CD8-positive, alpha-beta memory T cell (primary cell): ENCODE results near the gene SMAP1. TPM values are rescaled to one million over a fixed set of nuclear protein-coding genes. Genes with fewer than 3 reads are reported as not detected.
"Not testable (repeated sequence)": the region's sequence is repeated elsewhere in the genome, so short reads cannot be mapped to it uniquely, and the experiment has no call there.

ENCODE experiments used
- CTCF ChIA-PET: fragments of 350-600 bp; sonication (Branson Sonifier 250); formaldehyde crosslinking; loops from one replicate; lab custom pipeline; 2021; ENCODE audit warnings: antibody characterized with exemption; lab: Charles Lee
- POLR2A ChIA-PET: fragments of 350-600 bp; sonication (Branson Sonifier 250); formaldehyde crosslinking; loops from one replicate; lab custom pipeline; 2021; ENCODE audit warnings: antibody characterized with exemption; lab: Charles Lee
- DNase-seq, 5 donors: peaks; one replicate each; pipeline versions ENCODE4 v3.0.0 to v3.0.0-alpha.2; 2020 to 2022; ENCODE audit warnings: mixed read lengths in 1 of 5
- H3K27ac ChIP-seq: one replicate; pipeline ENCODE4 v1.7.0; 2013; ENCODE audit warnings: low read depth, mild to moderate bottlenecking, low read length, moderate library complexity
- H3K27me3 ChIP-seq: 2 replicates; pipeline ENCODE4 v1.7.0; 2013; ENCODE audit warnings: low read length, mild to moderate bottlenecking; ENCODE audit not compliant: insufficient read depth, poor library complexity, severe bottlenecking
- H3K36me3 ChIP-seq: 2 replicates; pipeline ENCODE4 v1.7.0; 2013; ENCODE audit warnings: mild to moderate bottlenecking, low read length, moderate library complexity; ENCODE audit not compliant: insufficient read depth
- H3K4me1 ChIP-seq: 2 replicates; pipeline ENCODE4 v1.7.0; 2013; ENCODE audit warnings: mild to moderate bottlenecking, low read length, moderate library complexity; ENCODE audit not compliant: insufficient read depth
- H3K4me3 ChIP-seq: 2 replicates; pipeline ENCODE4 v1.7.0; 2013; ENCODE audit warnings: mild to moderate bottlenecking, low read length
- H3K9me3 ChIP-seq: 2 replicates; pipeline ENCODE4 v1.7.0; 2013; ENCODE audit warnings: mild to moderate bottlenecking, low read length
- H3K27ac Mint-ChIP-seq, 8 donors: one replicate each; pipeline ENCODE4 v1.8.0; 2020 to 2021; ENCODE audit warnings: mixed read lengths in 8 of 8, mild to moderate bottlenecking in 6 of 8, inconsistent platforms in 3 of 8, moderate library complexity in 3 of 8
- H3K27me3 Mint-ChIP-seq, 2 donors: one replicate each; pipeline ENCODE4 v1.8.0; 2020 to 2021; ENCODE audit warnings: mixed read lengths in 2 of 2, mild to moderate bottlenecking in 1 of 2, moderate library complexity in 1 of 2
- H3K36me3 Mint-ChIP-seq, 3 donors: one replicate each; pipeline ENCODE4 v1.8.0; 2020 to 2021; ENCODE audit warnings: mixed read lengths in 3 of 3, inconsistent platforms in 1 of 3, mild to moderate bottlenecking in 1 of 3
- H3K4me1 Mint-ChIP-seq, 3 donors: one replicate each; pipeline ENCODE4 v1.8.0; 2020 to 2021; ENCODE audit warnings: mixed read lengths in 3 of 3, inconsistent platforms in 1 of 3, mild to moderate bottlenecking in 1 of 3
- H3K4me3 Mint-ChIP-seq, 7 donors: one replicate each; pipeline ENCODE4 v1.8.0; 2020 to 2021; ENCODE audit warnings: mixed read lengths in 7 of 7, mild to moderate bottlenecking in 6 of 7, moderate library complexity in 4 of 7, inconsistent platforms in 2 of 7
- H3K9me3 Mint-ChIP-seq, 5 donors: one replicate each; pipeline ENCODE4 v1.8.0; 2020 to 2022; ENCODE audit warnings: mixed read lengths in 5 of 5, mild to moderate bottlenecking in 3 of 5, moderate library complexity in 2 of 5, inconsistent platforms in 1 of 5
- polyA plus RNA-seq: library from polyadenylated mRNA; unstranded; fragments of 300-500 nt; fragmentation: Illumina TruSeq; gene quantifications from one replicate; pipeline ENCODE4 v1.2.3, GENCODE V29; 2021
- total RNA-seq, 2 experiments: library from RNA; stranded (reverse); gene quantifications; one replicate each; pipeline ENCODE4 v1.2.3, GENCODE V29; 2021

The SMAP1 gene
- total and polyA plus RNA-seq, 3 experiments from 2014 or later: 20.1 to 29.8 (median 23.8) TPM

DNA sequence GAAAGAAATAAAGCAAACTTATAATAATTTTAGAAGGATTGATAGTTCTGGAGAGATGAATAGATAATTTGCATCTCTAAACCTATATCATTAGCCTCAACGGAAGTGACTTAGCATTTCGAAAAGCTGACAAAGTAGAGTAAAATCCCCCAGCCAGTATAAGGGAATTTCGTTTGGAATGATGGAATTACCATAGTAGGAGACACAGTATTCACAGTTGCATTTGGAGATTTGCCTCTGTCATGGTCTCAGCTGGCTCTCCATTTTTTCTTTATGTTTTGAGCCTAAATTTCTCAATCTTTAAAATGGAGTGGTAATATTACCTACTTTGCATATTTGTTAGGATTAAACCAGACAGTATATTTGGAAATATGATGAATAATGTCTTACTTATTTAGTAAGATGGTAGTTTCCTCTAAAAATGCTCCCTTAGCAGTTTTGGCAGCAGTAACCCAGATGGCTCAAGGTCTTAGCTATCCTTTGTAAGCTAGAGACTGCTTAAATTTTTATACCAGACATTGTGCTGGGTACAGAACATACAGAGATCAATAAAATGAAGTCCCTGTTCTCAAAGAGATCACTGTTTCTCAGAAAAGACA, 58.2 kb downstream of the SMAP1 start:
- Histone ChIP-seq H3K27ac (no peak overlapping the region), H3K4me1 (peaks cover 6% of the 10 kb centered on the region), H3K27me3 (no peaks in the 10 kb centered on the region), H3K4me3 (no peak overlapping the region), H3K9me3 (no peaks in the 10 kb centered on the region), H3K36me3 (no peaks in the 10 kb centered on the region)
- no peaks in the 10 kb centered on the region for H3K9me3 Mint-ChIP-seq
- H3K4me1 Mint-ChIP-seq: peaks cover 48 to 83% (median 81%) of the 10 kb centered on the region in 3 donors
- H3K27me3 Mint-ChIP-seq: no peaks in the 10 kb centered on the region
- H3K27ac Mint-ChIP-seq: no peak overlapping the region
- no peak for DNase-seq
- ChIA-PET POLR2A (no interaction called here), CTCF (no interaction called here)
- H3K4me3 Mint-ChIP-seq: peak overlapping the region in 1 of 7 donors; percentile 10
- H3K36me3 Mint-ChIP-seq: peaks cover 3 to 16% (median 4%) of the 10 kb centered on the region in 3 donors

DNA sequence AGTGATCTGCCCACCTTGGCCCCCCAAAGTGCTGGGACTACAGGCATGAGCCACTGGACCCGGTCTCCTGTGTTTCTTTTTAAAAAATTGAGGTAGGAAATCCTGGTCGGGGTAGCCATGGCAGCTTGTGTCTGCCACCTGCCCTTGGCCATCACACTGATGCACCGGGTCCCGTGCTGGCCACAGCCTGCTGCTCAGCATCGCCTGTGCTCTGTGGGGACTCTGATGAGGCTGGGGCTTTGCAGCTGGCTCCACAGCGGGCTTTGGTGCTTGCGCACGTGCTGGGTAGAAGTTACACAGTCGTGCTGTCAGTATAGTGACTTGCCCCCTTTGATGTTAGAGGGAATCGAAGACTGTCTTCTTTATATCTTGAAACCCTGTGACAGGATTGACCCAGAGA, 66.7 kb downstream of the SMAP1 start:
- Mint-ChIP-seq H3K4me3 (no peak overlapping the region), H3K36me3 (peaks cover 8 to 50% (median 17%) of the 10 kb centered on the region in 3 donors), H3K9me3 (no peaks in the 10 kb centered on the region), H3K27ac (peak overlapping the region in 1 of 8 donors; percentile 70), H3K27me3 (no peaks in the 10 kb centered on the region), H3K4me1 (peaks cover 35 to 38% (median 37%) of the 10 kb centered on the region in 3 donors)
- ChIA-PET CTCF (no interaction called here), POLR2A (no interaction called here)
- H3K4me1 ChIP-seq: no peaks in the 10 kb centered on the region
- no peaks in the 10 kb centered on the region for H3K9me3 ChIP-seq
- no peak overlapping the region for H3K27ac ChIP-seq
- H3K27me3 ChIP-seq: no peaks in the 10 kb centered on the region
- DNase-seq: no peak
- peaks cover 4% of the 10 kb centered on the region for H3K36me3 ChIP-seq
- no peak overlapping the region for H3K4me3 ChIP-seq

DNA sequence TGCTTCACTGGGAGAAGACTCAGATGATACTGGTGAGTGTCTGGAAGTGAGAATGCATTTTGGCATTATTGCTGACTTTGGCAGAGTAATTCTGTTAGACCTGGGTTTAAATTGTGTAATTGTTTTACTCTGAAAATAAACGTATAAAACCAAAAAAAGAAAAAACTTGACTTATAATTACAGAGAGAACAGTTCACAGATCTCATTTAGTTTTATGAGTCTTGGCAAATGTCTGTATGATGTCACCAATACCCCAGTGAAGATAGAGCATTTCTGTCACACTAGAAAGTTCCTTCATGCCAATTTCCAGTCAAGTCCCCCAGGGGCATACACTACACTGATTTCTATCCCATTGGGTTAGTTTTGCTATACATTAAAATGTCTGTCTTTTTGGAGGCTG, 67.3 kb downstream of the SMAP1 start:
- no peak for DNase-seq
- H3K36me3 ChIP-seq: peaks cover 4% of the 10 kb centered on the region
- no peak overlapping the region for H3K4me3 ChIP-seq
- Mint-ChIP-seq H3K27me3 (no peaks in the 10 kb centered on the region), H3K36me3 (peaks cover 13 to 52% (median 19%) of the 10 kb centered on the region in 3 donors), H3K4me3 (no peak overlapping the region), H3K9me3 (no peaks in the 10 kb centered on the region), H3K27ac (no peak overlapping the region), H3K4me1 (peaks cover 29 to 32% (median 31%) of the 10 kb centered on the region in 3 donors)
- no peaks in the 10 kb centered on the region for H3K9me3 ChIP-seq
- H3K4me1 ChIP-seq: no peaks in the 10 kb centered on the region
- no peaks in the 10 kb centered on the region for H3K27me3 ChIP-seq
- CTCF ChIA-PET: no interaction called here
- POLR2A ChIA-PET: no interaction called here
- H3K27ac ChIP-seq: no peak overlapping the region

DNA sequence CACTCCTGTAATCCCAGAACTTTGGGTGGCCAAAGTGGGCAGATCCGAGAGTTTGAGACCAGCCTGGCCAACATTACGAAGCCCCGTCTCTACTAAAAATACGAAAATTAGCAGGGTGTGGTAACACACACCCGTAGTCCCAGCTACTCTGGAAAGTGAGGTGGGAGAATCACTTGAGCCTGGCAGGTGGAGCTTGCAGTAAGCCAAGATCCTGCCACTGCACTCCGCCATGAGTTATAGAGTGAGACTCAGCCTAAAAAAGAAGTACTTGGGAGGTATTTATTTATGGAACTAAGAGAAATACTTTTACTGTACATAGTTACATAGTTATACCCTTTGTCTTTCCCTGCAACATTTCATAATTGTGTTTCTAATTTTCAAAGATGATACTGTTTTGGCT, 67.8 kb downstream of the SMAP1 start:
- H3K27me3 Mint-ChIP-seq: no peaks in the 10 kb centered on the region
- H3K4me3 Mint-ChIP-seq: no peak overlapping the region
- no peaks in the 10 kb centered on the region for H3K9me3 ChIP-seq
- CTCF ChIA-PET: no interaction called here
- POLR2A ChIA-PET: no interaction called here
- peaks cover 19 to 58% (median 19%) of the 10 kb centered on the region in 3 donors for H3K36me3 Mint-ChIP-seq
- H3K36me3 ChIP-seq: peaks cover 4% of the 10 kb centered on the region
- no peaks in the 10 kb centered on the region for H3K9me3 Mint-ChIP-seq
- no peaks in the 10 kb centered on the region for H3K27me3 ChIP-seq
- no peak overlapping the region for H3K27ac ChIP-seq
- DNase-seq: no peak
- H3K4me1 Mint-ChIP-seq: peaks cover 23 to 27% (median 26%) of the 10 kb centered on the region in 3 donors
- no peak overlapping the region for H3K4me3 ChIP-seq
- H3K27ac Mint-ChIP-seq: peak overlapping the region in 1 of 8 donors; percentile 17
- H3K4me1 ChIP-seq: no peaks in the 10 kb centered on the region

DNA sequence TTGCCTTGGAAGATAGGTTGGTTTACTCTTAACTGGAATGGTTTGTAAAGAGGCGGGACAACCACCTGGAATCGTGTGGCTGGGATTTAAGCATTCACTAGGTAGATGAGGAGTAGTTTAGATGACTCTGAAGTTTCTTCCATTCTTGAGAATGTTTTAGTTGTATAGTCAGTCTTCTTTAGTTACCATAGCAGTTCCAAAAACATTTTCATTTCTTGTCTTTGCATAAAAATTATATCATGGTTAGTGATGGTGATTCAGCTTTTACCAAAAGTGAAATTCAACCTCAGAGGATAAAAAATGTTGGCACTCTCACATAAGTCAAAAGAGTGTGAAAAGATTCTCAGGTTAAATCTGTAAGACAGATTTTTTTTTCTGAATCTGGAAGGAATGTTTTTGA, 70.3 kb downstream of the SMAP1 start:
- Histone ChIP-seq H3K27me3 (no peaks in the 10 kb centered on the region), H3K36me3 (peaks cover 4% of the 10 kb centered on the region), H3K4me1 (no peaks in the 10 kb centered on the region), H3K9me3 (no peaks in the 10 kb centered on the region), H3K27ac (no peak overlapping the region), H3K4me3 (no peak overlapping the region)
- Mint-ChIP-seq H3K4me3 (no peak overlapping the region), H3K36me3 (peaks cover 26 to 76% (median 41%) of the 10 kb centered on the region in 3 donors), H3K9me3 (peaks cover 0 to 4% (median 0%) of the 10 kb centered on the region in 5 donors), H3K27ac (peak overlapping the region in 1 of 8 donors; percentile 22), H3K27me3 (no peaks in the 10 kb centered on the region), H3K4me1 (peaks cover 14 to 20% (median 14%) of the 10 kb centered on the region in 3 donors)
- DNase-seq: no peak
- POLR2A ChIA-PET: no interaction called here
- CTCF ChIA-PET: interaction anchor here (0.7 kb wide), 1 partner anchor 19 kb away, joined by 3 read pairs; no protein-coding TSS in a partner anchor

DNA sequence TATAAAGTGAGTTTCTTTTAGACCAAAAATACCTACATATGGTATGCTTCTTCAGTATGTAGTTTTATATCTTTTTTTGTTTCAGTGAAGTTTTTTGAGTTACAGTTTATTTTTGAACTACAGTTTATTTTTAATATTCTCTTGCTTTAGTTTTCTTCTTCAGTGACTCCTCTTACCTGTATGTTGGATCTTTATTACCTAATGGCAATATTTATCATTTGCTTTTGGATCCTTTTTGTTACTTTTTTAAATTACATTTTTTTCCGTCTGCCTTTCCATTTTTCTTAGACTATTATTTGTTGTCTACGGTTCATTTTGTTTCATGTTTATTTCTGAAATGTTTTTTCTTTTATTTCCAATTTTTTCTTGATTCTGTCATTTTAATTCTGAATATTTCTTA, 71.9 kb downstream of the SMAP1 start:
- Histone ChIP-seq H3K36me3 (peaks cover 3% of the 10 kb centered on the region), H3K27ac (no peak overlapping the region), H3K9me3 (no peaks in the 10 kb centered on the region), H3K27me3 (no peaks in the 10 kb centered on the region), H3K4me1 (no peaks in the 10 kb centered on the region), H3K4me3 (no peak overlapping the region)
- peak overlapping the region in 1 of 8 donors; percentile 31 for H3K27ac Mint-ChIP-seq
- peaks cover 22 to 70% (median 51%) of the 10 kb centered on the region in 3 donors for H3K36me3 Mint-ChIP-seq
- peaks cover 10 to 18% (median 10%) of the 10 kb centered on the region in 3 donors for H3K4me1 Mint-ChIP-seq
- no peak overlapping the region for H3K4me3 Mint-ChIP-seq
- POLR2A ChIA-PET: no interaction called here
- peaks cover 0 to 6% (median 0%) of the 10 kb centered on the region in 5 donors for H3K9me3 Mint-ChIP-seq
- no peak for DNase-seq
- CTCF ChIA-PET: no interaction called here
- no peaks in the 10 kb centered on the region for H3K27me3 Mint-ChIP-seq

DNA sequence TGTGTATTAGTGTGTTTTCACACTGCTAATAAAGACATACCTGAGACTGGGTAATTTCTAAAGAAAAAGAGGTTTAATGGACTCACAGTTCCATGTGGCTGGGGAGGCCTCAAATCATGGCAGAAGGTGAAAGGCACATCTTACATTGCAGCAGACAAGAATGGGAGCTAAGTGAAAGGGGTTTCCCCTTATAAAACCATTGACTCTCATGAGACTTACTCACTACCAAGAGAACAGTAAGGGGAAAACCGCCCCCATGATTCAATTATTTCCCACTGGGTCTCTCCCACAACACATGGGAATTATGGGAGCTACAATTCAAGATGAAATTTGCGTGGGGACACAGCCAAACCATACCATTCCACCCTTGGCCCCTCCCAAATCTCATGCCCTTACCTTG, 73.1 kb downstream of the SMAP1 start:
- H3K27me3 Mint-ChIP-seq, POLR2A ChIA-PET, H3K4me3 ChIP-seq, H3K27ac Mint-ChIP-seq, H3K9me3 ChIP-seq, H3K36me3 ChIP-seq, CTCF ChIA-PET, H3K9me3 Mint-ChIP-seq, H3K4me3 Mint-ChIP-seq, H3K27ac ChIP-seq, H3K4me1 ChIP-seq, H3K27me3 ChIP-seq, DNase-seq: not testable (repeated sequence)
- H3K36me3 Mint-ChIP-seq: peaks cover 25 to 67% (median 59%) of the 10 kb centered on the region in 3 donors
- H3K4me1 Mint-ChIP-seq: peaks cover 11 to 17% (median 11%) of the 10 kb centered on the region in 3 donors

DNA sequence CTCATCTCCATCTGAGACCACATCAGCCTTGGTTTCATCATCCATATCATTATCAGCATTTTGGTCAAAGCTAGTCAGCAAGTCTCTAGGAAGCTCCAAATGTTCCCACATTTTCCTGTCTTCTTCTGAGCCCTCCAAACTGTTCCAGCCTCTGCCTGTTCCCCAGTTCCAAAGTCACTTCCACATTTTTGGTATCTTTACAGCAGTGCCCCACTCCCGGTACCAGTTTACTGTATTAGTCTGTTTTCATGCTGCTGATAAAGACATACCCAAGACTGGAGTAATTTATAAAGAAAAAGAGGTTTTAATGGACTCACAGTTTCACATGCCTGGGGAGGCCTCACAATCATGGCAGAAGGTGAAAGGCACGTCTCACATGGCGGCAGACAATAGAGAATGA, 74.8 kb downstream of the SMAP1 start:
- H3K4me3 Mint-ChIP-seq, H3K9me3 ChIP-seq, H3K27ac ChIP-seq, H3K27me3 ChIP-seq, H3K36me3 ChIP-seq, DNase-seq, CTCF ChIA-PET, POLR2A ChIA-PET, H3K4me1 ChIP-seq, H3K27me3 Mint-ChIP-seq, H3K9me3 Mint-ChIP-seq, H3K4me3 ChIP-seq: not testable (repeated sequence)
- Mint-ChIP-seq H3K36me3 (peaks cover 27 to 64% (median 63%) of the 10 kb centered on the region in 3 donors), H3K27ac (peak overlapping the region in 1 of 8 donors; percentile 10), H3K4me1 (peaks cover 19 to 23% (median 22%) of the 10 kb centered on the region in 3 donors)
